ENCODE measurements around the gene CDK6. TPM values are rescaled to one million over a fixed set of nuclear protein-coding genes. Genes with fewer than 3 reads are reported as not detected.
A peak's percentile ranks its signal among the peaks of the same experiment; 100 is the strongest.

CDK6 gene
- total RNA-seq, 2 donors from 2014 or later: 32.6 to 35.0 TPM

GRCh38 chr7:92839901-92840300 is 3.5 kb upstream of the CDK6 start:
- ATAC-seq: no peak
- TF ChIP-seq CTCF (IDR thresholded peaks at IDR 0.05) (no peak), POLR2A (IDR thresholded peaks at IDR 0.05) (no peak)
- H3K9me3 ChIP-seq: no peaks in the 10 kb centered on the region
- DNase-seq: no peak
- no peaks in the 10 kb centered on the region for H3K4me1 ChIP-seq
- no peak overlapping the region for H3K27ac ChIP-seq
- WGBS, 2 donors: 48 to 52% methylated on average over 1 of the region's 1 CpG
- intact Hi-C loops (cut with DNase I): loop anchor here (10.0 kb wide), 2 partner anchors 145 to 215 kb away; no protein-coding TSS in a partner anchor
- H3K27me3 ChIP-seq: no peaks in the 10 kb centered on the region
- no peaks in the 10 kb centered on the region for H3K36me3 ChIP-seq (replicated peaks in 1 of 2; ENCODE audit: insufficient read depth in 1 of 2, low read depth in 2 of 2)
- no peak overlapping the region for H3K4me3 ChIP-seq

DNA sequence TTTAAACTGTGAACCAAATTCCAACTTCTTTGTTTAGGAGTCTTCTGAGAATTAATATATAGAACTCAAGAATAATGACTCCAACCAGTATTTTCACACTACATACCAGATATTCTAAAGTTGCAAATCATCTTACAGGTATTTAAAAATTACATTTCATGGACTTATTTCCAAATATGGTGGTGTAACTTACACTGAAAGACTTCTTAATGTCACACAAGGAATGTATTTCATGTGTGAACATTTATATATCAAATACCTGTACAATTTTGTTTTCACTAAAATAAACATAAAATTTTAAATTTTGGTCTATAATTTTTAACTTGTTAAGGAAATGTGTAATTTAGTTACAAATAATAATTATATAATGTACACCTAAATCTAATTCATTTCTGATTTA is 2.6 kb upstream of the CDK6 start:
- H3K9me3 ChIP-seq: no peaks in the 10 kb centered on the region
- intact Hi-C loops (cut with DNase I): loop anchor here (10.0 kb wide), 2 partner anchors 144 to 214 kb away; no protein-coding TSS in a partner anchor
- no peaks in the 10 kb centered on the region for H3K4me1 ChIP-seq
- TF ChIP-seq POLR2A (IDR thresholded peaks at IDR 0.05) (no peak), CTCF (IDR thresholded peaks at IDR 0.05) (no peak)
- H3K27me3 ChIP-seq: no peaks in the 10 kb centered on the region
- DNase-seq (no peak), ATAC-seq (no peak)
- H3K4me3 ChIP-seq: no peak overlapping the region
- no peaks in the 10 kb centered on the region for H3K36me3 ChIP-seq (replicated peaks in 1 of 2; ENCODE audit: insufficient read depth in 1 of 2, low read depth in 2 of 2)
- H3K27ac ChIP-seq: no peak overlapping the region

DNA sequence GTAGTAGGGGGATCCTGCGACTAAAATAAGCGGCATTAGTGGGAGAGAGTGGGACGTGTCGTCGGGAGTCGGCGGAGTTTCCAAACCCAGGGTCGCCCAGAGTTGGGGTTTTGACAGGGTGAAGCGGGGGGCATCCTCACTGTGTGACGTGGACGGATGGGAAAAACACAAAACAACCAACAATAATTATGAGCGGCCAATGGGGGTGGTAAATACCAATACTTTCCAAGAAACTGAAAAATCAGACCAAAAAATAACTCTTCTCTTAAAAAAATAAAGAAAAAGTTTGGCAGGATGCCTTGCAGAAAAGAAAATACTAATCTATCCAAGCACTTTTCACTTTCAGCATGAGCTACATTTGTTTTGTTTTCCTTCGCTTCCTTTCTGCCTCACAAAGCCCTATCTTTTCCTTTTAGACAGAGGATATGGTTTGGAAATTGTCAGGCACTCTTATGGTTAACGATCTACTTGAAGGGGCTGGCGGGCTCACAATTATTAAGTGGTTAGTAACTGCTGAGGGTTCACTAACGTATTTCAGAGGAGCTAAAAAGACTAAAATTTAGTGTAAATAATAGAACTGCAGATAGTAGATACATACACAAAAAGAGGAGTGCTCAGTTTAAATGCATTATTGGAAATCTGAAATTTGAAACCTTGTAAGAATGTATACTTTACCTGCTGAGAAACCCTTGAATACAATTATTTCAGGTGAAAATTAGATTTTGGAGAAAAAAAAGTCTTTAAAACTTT is 802 bp upstream of the CDK6 start:
- H3K27ac ChIP-seq: peak overlapping the region; percentile 27 to 90 (median 85)
- DNase-seq: peak in 1 of 4 donors; percentile 13

DNA sequence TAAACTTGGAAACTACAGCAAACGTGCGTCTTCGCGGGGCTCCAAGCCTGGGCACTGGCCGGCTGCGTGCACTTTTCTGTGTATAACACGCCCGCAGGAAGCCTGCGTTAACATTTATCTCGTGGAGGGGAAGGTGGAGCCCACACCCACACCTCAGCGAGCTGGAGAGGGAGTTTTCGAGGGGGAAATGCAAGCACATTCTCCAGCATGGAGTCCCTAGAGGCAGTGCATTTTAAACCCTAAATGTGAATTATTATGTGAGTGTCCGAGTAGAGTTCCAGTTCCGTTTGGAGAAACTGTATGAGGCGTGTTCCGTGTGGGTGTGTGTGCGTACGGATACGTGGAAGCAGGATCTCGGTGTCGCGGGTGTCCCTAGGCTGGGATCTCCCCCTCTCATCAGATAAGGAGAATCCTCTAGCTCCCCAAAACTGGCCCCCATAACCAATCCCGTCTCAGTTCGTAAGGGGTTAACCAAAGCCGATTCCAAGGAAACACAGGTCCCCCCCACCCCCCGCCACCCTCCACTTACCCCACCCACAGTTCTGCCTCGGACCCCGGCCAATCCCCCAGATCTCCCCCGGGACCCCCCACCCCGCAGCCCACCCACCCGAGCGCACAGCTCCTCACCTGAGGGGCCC is 403 bp downstream of the CDK6 start:
- H3K27me3 ChIP-seq: no peaks in the 10 kb centered on the region
- ATAC-seq (no peak), DNase-seq (peak; percentile 17 to 34 (median 24))
- H3K4me1 ChIP-seq: peaks cover 14% of the 10 kb centered on the region
- TF ChIP-seq POLR2A (IDR thresholded peaks at IDR 0.05) (no peak), CTCF (IDR thresholded peaks at IDR 0.05) (no peak)
- H3K27ac ChIP-seq: peak overlapping the region; percentile 27 to 90 (median 85)
- 0 to 1% methylated on average over 24 to 27 of the region's 32 CpGs for WGBS, 2 donors
- intact Hi-C loops (cut with DNase I): loop anchor here (10.0 kb wide), 2 partner anchors 141 to 211 kb away; no protein-coding TSS in a partner anchor
- H3K36me3 ChIP-seq (replicated peaks in 1 of 2; ENCODE audit: insufficient read depth in 1 of 2, low read depth in 2 of 2): no peaks in the 10 kb centered on the region
- no peaks in the 10 kb centered on the region for H3K9me3 ChIP-seq
- peak overlapping the region; percentile 78 to 88 for H3K4me3 ChIP-seq

More for the DNA sequence above, 802 bp upstream of the CDK6 start:
- ATAC-seq: no peak
- Histone ChIP-seq H3K4me3 (peak overlapping the region; percentile 78 to 88), H3K36me3 (replicated peaks in 1 of 2; ENCODE audit: insufficient read depth in 1 of 2, low read depth in 2 of 2) (no peaks in the 10 kb centered on the region), H3K9me3 (no peaks in the 10 kb centered on the region), H3K27me3 (no peaks in the 10 kb centered on the region), H3K4me1 (peaks cover 2% of the 10 kb centered on the region)
- TF ChIP-seq POLR2A (IDR thresholded peaks at IDR 0.05) (no peak), CTCF (IDR thresholded peaks at IDR 0.05) (no peak)
- intact Hi-C loops (cut with DNase I): loop anchor here (10.0 kb wide), 2 partner anchors 142 to 212 kb away; no protein-coding TSS in a partner anchor
- WGBS, 2 donors: 1% methylated on average over 16 of the region's 16 CpGs
